ENCODE data around the gene ABCA8.
"Not testable (repeated sequence)": the region's sequence is repeated elsewhere in the genome, so short reads cannot be mapped to it uniquely, and the experiment has no call there.

- TF ChIP-seq CTCF, POLR2A (IDR thresholded peaks at IDR 0.05): not testable (repeated sequence)
These were observed 49.6 kb upstream of the ABCA8 start for GRCh38 chr17:69004759-69005158.
